Omental fat pad (tissue), 4 donors: ENCODE results near the gene ATG7. TPM values are rescaled to one million over a fixed set of nuclear protein-coding genes. Genes with fewer than 3 reads are reported as not detected.
A peak's percentile ranks its signal among the peaks of the same experiment; 100 is the strongest.

Experiments
- ATAC-seq: fragments of 150-250 bp; one replicate; pipeline ENCODE4 v1.9.1; 2016; ENCODE audit warnings: mild to moderate bottlenecking, moderate library complexity; ENCODE audit not compliant: low FRiP score
- DNase-seq: peaks from one replicate; pipeline ENCODE4 v3.0.0-alpha.2; 2019; ENCODE audit warnings: low spot score
- total RNA-seq, 4 donors: library from RNA; depleted of rRNA; stranded (reverse); fragments of >200 nt; gene quantifications; one replicate each; pipeline ENCODE4 v1.1.0, GENCODE V29; 2016
- TF ChIP-seq, protein P1 (sequence below), 3 donors: fragments of 450-650 bp; IDR thresholded peaks; one replicate each; pipeline ENCODE4 v1.5.1; 2016 to 2017; ENCODE audit warnings: antibody characterized with exemption in 3 of 3, mild to moderate bottlenecking in 3 of 3, moderate library complexity in 2 of 3

ATG7 gene
- total RNA-seq, 4 donors from 2014 or later = 62.9 to 96.7 (median 76.2) TPM

DNA sequence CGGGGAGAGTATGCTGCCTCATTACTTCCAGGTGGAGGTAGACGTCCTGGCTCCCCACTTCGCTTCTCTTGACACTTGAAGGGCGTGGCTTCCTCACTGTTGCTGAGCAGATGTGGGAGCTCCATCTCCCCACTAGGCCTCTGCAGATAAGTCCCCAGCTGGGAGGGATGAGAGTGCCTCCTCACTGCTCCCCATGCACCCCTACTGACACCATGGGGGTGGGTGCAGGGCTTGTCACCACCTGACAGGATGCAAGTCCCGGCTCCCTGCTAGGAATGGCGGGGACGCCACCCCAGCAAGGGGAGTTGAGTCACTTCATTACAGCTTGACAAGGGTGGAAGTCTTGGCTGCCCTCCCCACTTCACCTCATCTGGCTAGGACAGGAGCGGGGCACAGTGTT lies 36.8 kb upstream of the ATG7 start:
- TF ChIP-seq, protein P1, sequence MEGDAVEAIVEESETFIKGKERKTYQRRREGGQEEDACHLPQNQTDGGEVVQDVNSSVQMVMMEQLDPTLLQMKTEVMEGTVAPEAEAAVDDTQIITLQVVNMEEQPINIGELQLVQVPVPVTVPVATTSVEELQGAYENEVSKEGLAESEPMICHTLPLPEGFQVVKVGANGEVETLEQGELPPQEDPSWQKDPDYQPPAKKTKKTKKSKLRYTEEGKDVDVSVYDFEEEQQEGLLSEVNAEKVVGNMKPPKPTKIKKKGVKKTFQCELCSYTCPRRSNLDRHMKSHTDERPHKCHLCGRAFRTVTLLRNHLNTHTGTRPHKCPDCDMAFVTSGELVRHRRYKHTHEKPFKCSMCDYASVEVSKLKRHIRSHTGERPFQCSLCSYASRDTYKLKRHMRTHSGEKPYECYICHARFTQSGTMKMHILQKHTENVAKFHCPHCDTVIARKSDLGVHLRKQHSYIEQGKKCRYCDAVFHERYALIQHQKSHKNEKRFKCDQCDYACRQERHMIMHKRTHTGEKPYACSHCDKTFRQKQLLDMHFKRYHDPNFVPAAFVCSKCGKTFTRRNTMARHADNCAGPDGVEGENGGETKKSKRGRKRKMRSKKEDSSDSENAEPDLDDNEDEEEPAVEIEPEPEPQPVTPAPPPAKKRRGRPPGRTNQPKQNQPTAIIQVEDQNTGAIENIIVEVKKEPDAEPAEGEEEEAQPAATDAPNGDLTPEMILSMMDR (IDR thresholded peaks at IDR 0.05) = no peak
- ATAC-seq = no peak

DNA sequence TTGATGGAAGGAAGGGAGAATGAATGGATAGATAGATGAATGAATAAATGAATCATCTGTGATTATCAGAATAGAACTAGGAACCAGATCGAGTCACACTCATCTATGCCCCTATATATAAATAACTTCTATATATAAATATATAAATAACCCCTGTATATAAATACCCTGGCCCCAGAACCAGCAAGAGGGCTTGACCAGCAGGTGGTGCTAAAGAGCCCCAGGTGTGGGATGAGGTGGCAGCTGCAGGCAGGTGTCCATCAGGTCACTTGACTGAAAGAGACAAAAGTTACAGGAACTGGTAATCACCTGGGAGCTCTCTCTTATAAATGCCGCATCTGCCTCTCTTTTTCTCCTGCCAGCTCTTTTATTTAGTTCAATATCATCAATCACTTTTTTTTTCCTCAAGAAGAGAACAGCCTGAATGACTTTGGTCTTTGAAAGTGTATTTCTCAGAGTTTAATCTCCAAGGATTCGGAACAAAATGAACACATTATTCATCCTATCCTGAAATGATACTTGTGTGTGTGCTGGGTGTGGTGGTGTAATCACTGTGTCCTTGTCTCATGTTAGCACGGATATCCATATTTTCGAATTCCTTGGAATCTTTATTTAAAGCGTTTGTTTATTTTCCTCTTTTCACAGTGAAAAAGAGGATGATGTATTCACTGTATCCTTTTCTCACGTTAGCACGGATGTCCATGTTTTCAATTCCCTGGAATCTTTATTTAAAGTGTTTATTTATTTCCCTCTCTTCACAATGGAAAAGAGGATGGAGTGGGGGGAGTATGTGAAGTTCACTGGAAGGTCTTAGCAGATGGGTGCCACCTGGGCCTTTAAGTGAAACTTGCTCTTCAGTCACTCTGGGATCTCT lies 35.4 kb upstream of the ATG7 start:
- peak; percentile 37 for ATAC-seq
- DNase-seq = peak; percentile 80
- TF ChIP-seq, protein P1 (IDR thresholded peaks at IDR 0.05) = no peak

More for the DNA sequence above, 36.8 kb upstream of the ATG7 start:
- no peak for DNase-seq

DNA sequence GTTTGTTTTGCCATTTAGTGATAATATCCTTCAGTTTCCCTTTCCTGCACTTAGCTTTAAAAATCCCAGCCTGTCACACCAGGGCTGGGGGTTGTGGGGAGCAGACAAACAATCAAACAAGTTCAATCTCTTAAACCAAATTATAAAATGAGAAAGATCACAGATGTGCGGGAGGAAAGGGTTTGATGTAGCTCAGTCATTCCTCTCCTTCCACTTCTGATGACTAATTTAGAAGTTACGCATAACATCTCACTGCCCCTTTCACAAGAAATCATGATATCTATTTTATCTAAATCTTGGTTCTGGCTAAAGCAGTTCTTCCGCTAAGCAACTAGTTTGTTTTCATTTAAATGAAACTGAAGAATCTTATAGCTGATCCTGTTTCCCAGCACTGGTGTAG lies 34.1 kb upstream of the ATG7 start:
- ATAC-seq = peak; percentile 70
- DNase-seq = no peak
- TF ChIP-seq, protein P1 (IDR thresholded peaks at IDR 0.05) = no peak

DNA sequence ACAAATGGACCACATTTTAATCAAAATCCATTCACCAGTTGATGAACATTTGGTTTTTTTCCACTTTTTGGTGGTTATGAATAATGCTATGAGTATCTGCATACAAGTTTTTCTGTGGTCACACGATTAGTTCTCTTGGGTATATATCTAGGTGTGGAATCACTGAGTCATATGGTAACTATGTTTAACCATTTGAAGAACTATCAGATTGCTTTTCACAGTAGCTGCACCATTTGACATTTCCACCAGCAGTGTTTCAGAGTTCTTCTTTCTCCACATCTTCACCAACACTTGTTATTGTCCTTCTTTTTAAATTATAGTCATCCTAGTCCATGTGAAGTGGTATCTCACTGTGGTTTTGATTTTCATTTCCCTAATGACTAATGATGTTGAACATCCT lies 33.3 kb upstream of the ATG7 start:
- DNase-seq (no peak), ATAC-seq (no peak)
- TF ChIP-seq, protein P1 (IDR thresholded peaks at IDR 0.05) = no peak

DNA sequence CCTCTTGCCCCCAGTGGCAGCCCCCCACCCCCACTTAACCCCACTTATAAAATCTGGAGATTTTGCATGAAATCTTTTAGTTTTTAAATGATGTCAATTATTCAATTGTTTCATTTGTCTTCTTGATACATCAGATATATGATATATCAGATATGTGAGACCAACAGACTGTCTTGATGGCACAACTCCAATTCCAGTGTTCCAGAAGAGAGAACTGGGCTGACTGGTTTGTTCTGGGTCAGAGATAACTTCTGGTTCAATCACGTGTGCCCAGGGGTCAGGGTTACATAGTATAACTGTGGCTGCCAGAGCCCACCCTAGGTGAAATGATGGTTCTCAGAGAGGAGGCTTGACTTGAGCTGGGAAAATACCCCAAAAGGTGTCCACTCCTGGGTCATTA lies 32.4 kb upstream of the ATG7 start:
- no peak for ATAC-seq
- TF ChIP-seq, protein P1 (IDR thresholded peaks at IDR 0.05) = no peak

DNA sequence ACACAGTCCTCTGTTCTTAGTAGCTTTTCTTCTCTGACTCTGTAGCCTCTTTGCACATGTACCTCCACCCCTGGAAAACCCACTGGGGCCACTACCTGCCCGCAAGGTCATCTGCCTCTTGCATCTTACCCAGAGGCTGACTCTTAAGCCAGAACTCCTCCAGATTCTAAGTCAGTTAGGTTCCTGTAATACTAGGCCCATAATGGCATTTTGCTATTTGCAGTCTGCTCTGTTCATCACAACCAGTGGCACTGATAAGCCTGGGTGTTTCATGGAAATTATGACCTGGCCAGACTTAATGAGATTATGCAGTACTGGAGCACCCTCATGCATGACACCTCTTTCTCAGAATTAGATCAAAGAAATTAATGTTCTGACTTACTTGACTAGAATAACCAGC lies 31.7 kb upstream of the ATG7 start:
- ATAC-seq (no peak), DNase-seq (no peak)
- TF ChIP-seq, protein P1 (IDR thresholded peaks at IDR 0.05) = no peak

More for the DNA sequence above, 32.4 kb upstream of the ATG7 start:
- no peak for DNase-seq
